Measurements from ENCODE around the gene PIGH.

- TF ChIP-seq, protein P1, sequence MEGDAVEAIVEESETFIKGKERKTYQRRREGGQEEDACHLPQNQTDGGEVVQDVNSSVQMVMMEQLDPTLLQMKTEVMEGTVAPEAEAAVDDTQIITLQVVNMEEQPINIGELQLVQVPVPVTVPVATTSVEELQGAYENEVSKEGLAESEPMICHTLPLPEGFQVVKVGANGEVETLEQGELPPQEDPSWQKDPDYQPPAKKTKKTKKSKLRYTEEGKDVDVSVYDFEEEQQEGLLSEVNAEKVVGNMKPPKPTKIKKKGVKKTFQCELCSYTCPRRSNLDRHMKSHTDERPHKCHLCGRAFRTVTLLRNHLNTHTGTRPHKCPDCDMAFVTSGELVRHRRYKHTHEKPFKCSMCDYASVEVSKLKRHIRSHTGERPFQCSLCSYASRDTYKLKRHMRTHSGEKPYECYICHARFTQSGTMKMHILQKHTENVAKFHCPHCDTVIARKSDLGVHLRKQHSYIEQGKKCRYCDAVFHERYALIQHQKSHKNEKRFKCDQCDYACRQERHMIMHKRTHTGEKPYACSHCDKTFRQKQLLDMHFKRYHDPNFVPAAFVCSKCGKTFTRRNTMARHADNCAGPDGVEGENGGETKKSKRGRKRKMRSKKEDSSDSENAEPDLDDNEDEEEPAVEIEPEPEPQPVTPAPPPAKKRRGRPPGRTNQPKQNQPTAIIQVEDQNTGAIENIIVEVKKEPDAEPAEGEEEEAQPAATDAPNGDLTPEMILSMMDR (IDR thresholded peaks at IDR 0.05; ENCODE audit: poor library complexity): no peak
- TF ChIP-seq EZH2 (IDR thresholded peaks at IDR 0.05; ENCODE audit: borderline replicate concordance): no peak
Measured at GRCh38 chr14:67575684-67576083, 24.4 kb downstream of the PIGH start.

Measured in hepatocyte (in vitro differentiated cells).